Glomerular endothelial cell (primary cell): ENCODE results near the gene DAB2IP. TPM values are rescaled to one million over a fixed set of nuclear protein-coding genes. Genes with fewer than 3 reads are reported as not detected.
A peak's percentile ranks its signal among the peaks of the same experiment; 100 is the strongest.

Source experiments
- DNase-seq: peaks from one replicate; pipeline ENCODE4 v3.0.0-alpha.2; 2011; ENCODE audit warnings: low read depth, low spot score; ENCODE audit errors: extremely low read depth
- total RNA-seq: library from RNA; depleted of rRNA; stranded (reverse); fragments of >200 nt; gene quantifications from 2 replicates; pipeline ENCODE4 v1.2.3, GENCODE V29; 2015

Gene DAB2IP
- total RNA-seq, 1 donor from 2014 or later = 65.8 TPM

- no peak for DNase-seq
Measured at GRCh38 chr9:121755581-121755980, 104.1 kb downstream of the DAB2IP start.

- DNase-seq = no peak
Measured at GRCh38 chr9:121756474-121757280, 105.2 kb downstream of the DAB2IP start.

GRCh38 chr9:121757281-121757585, 105.8 kb downstream of the DAB2IP start:
- DNase-seq = no peak

- no peak for DNase-seq
Measured at GRCh38 chr9:121758693-121759092, 107.3 kb downstream of the DAB2IP start.

- DNase-seq = no peak
Measured at GRCh38 chr9:121759996-121760395, 108.6 kb downstream of the DAB2IP start.

GRCh38 chr9:121760571-121760970, 109.1 kb downstream of the DAB2IP start:
- no peak for DNase-seq

- DNase-seq = no peak
Measured at GRCh38 chr9:121763131-121763530, 111.7 kb downstream of the DAB2IP start.

- no peak for DNase-seq
Measured at GRCh38 chr9:121763561-121764370, 112.3 kb downstream of the DAB2IP start.

- no peak for DNase-seq
Measured at GRCh38 chr9:121764371-121764730, 112.9 kb downstream of the DAB2IP start.

GRCh38 chr9:121765021-121765950, 113.9 kb downstream of the DAB2IP start:
- DNase-seq = no peak

GRCh38 chr9:121766081-121766683, 114.7 kb downstream of the DAB2IP start:
- DNase-seq = no peak

GRCh38 chr9:121767171-121767769, 115.8 kb downstream of the DAB2IP start:
- no peak for DNase-seq

- DNase-seq = no peak
Measured at GRCh38 chr9:121768416-121769015, 117.1 kb downstream of the DAB2IP start.

- DNase-seq = no peak
Measured at GRCh38 chr9:121769939-121770338, 118.5 kb downstream of the DAB2IP start.

- peak; percentile 56 for DNase-seq
Measured at GRCh38 chr9:121770415-121771273, 119.2 kb downstream of the DAB2IP start.

- no peak for DNase-seq
Measured at GRCh38 chr9:121771418-121771817, 120.0 kb downstream of the DAB2IP start.

GRCh38 chr9:121771851-121772599, 120.6 kb downstream of the DAB2IP start:
- no peak for DNase-seq

- no peak for DNase-seq
Measured at GRCh38 chr9:121772600-121773285, 121.3 kb downstream of the DAB2IP start.
